Esophagus muscularis mucosa (tissue), 4 donors: ENCODE results near the gene TBC1D17. TPM values are rescaled to one million over a fixed set of nuclear protein-coding genes. Genes with fewer than 3 reads are reported as not detected.

ENCODE experiments used
- DNase-seq: peaks from one replicate; pipeline ENCODE4 v3.0.0-alpha.2; 2017; ENCODE audit errors: extremely low spot score
- H3K27ac ChIP-seq, 4 donors: fragments of 200-600 bp; sonication (generic); replicated peaks in 1 of 4; 1 replicate in 3 of 4; 2 replicates in 1 of 4; pipeline ENCODE4 v1.5.1; 2016 to 2019; ENCODE audit warnings: mild to moderate bottlenecking in 1 of 4
- H3K27me3 ChIP-seq, 4 donors: fragments of 200-600 bp; sonication (generic); one replicate each; pipeline versions ENCODE4 v1.5.1 to v1.6.0; 2016 to 2019
- H3K36me3 ChIP-seq, 4 donors: fragments of 200-600 bp; sonication (generic); one replicate each; pipeline ENCODE4 v1.5.1; 2016 to 2019
- H3K4me1 ChIP-seq, 4 donors: fragments of 200-600 bp; sonication (generic); one replicate each; pipeline ENCODE4 v1.5.1; 2016 to 2019
- H3K4me3 ChIP-seq, 4 donors: fragments of 200-600 bp; sonication (generic); 1 replicate in 2 of 4; 2 replicates in 2 of 4; pipeline ENCODE4 v1.5.1; 2016 to 2019; ENCODE audit warnings: mild to moderate bottlenecking in 4 of 4, moderate library complexity in 1 of 4
- H3K9me3 ChIP-seq, 4 donors: fragments of 200-600 bp; sonication (generic); 1 replicate in 3 of 4; 2 replicates in 1 of 4; pipeline ENCODE4 v1.5.1; 2016 to 2019
- CTCF ChIP-seq, 3 experiments: fragments of 200-600 bp in 2 of 3; fragments of 450-650 bp in 1 of 3; sonication (generic) in 2 of 3; IDR thresholded peaks; one replicate each; pipeline ENCODE4 v1.5.1; 2017 to 2019; ENCODE audit warnings: antibody characterized with exemption in 3 of 3, mild to moderate bottlenecking in 2 of 3, moderate library complexity in 1 of 3
- EP300 ChIP-seq: sonication (generic); formaldehyde crosslinking; IDR thresholded peaks from one replicate; pipeline ENCODE4 v1.6.1; 2017; ENCODE audit warnings: antibody characterized with exemption
- POLR2A ChIP-seq: fragments of 450-650 bp; IDR thresholded peaks from one replicate; pipeline ENCODE4 v1.6.1; 2017; ENCODE audit warnings: antibody characterized with exemption, moderate library complexity, mild to moderate bottlenecking, low read depth
- POLR2AphosphoS5 ChIP-seq, 2 donors: sonication (generic); formaldehyde crosslinking; IDR thresholded peaks; one replicate each; pipeline ENCODE4 v1.6.1; 2017; ENCODE audit warnings: antibody characterized with exemption in 2 of 2
- WGBS: methylation state at CpG from one replicate; pipeline ENCODE4 v1.1.5; 2018; 5-methylcytosine and 5-hydroxymethylcytosine counted together
- intact Hi-C: fragments of 100-400 bp; cut with DNase I; formaldehyde crosslinking; loops from one replicate; pipeline ENCODE4 v1.15.1; 2023
- total RNA-seq, 4 donors: library from RNA; depleted of rRNA; stranded (reverse); fragments of >200 nt; gene quantifications; one replicate each; pipeline versions ENCODE4 v1.1.0 to v1.2.1, GENCODE V29; 2016

Gene TBC1D17
- total RNA-seq, 4 donors from 2014 or later = 35.1 to 60.9 (median 44.0) TPM

- Histone ChIP-seq H3K36me3 (peaks cover 9 to 80% (median 68%) of the 10 kb centered on the region in 4 donors), H3K4me1 (peaks cover 0 to 17% (median 4%) of the 10 kb centered on the region in 4 donors), H3K27me3 (no peaks in the 10 kb centered on the region), H3K9me3 (no peaks in the 10 kb centered on the region), H3K4me3 (no peak overlapping the region), H3K27ac (no peak overlapping the region)
- TF ChIP-seq POLR2AphosphoS5 (IDR thresholded peaks at IDR 0.05) (no peak), CTCF (IDR thresholded peaks at IDR 0.05) (no peak), POLR2A (no peak), EP300 (no peak)
- no peak for DNase-seq
- intact Hi-C loops = no loop called here
- WGBS = 91% methylated on average over 8 of the region's 8 CpGs
These were observed 40.6 kb downstream of the TBC1D17 start for GRCh38 chr19:49918089-49918488.

GRCh38 chr19:49920624-49921363 lies 43.3 kb downstream of the TBC1D17 start:
- intact Hi-C loops = no loop called here
- Histone ChIP-seq H3K36me3 (peaks cover 9 to 85% (median 63%) of the 10 kb centered on the region in 4 donors), H3K9me3 (no peaks in the 10 kb centered on the region), H3K27ac (no peak overlapping the region), H3K27me3 (no peaks in the 10 kb centered on the region), H3K4me3 (no peak overlapping the region), H3K4me1 (peaks cover 3 to 36% (median 16%) of the 10 kb centered on the region in 4 donors)
- TF ChIP-seq EP300 = no peak
- no peak for TF ChIP-seq CTCF (IDR thresholded peaks at IDR 0.05)
- no peak for TF ChIP-seq POLR2AphosphoS5 (IDR thresholded peaks at IDR 0.05)
- no peak for TF ChIP-seq POLR2A
- DNase-seq = no peak
- 95% methylated on average over 17 of the region's 24 CpGs for WGBS

GRCh38 chr19:49921871-49922795 lies 44.6 kb downstream of the TBC1D17 start:
- H3K27me3 ChIP-seq = no peaks in the 10 kb centered on the region
- WGBS = 86% methylated on average over 14 of the region's 22 CpGs
- peaks cover 3 to 45% (median 22%) of the 10 kb centered on the region in 4 donors for H3K4me1 ChIP-seq
- no peak for DNase-seq
- TF ChIP-seq CTCF (IDR thresholded peaks at IDR 0.05) (no peak), EP300 (no peak), POLR2AphosphoS5 (IDR thresholded peaks at IDR 0.05) (no peak), POLR2A (no peak)
- no peaks in the 10 kb centered on the region for H3K9me3 ChIP-seq
- H3K4me3 ChIP-seq = no peak overlapping the region
- H3K36me3 ChIP-seq = peaks cover 9 to 85% (median 70%) of the 10 kb centered on the region in 4 donors
- no peak overlapping the region for H3K27ac ChIP-seq
- intact Hi-C loops = no loop called here

- TF ChIP-seq CTCF (IDR thresholded peaks at IDR 0.05) = no peak
- TF ChIP-seq POLR2AphosphoS5 (IDR thresholded peaks at IDR 0.05) = no peak
- TF ChIP-seq EP300 = no peak
- no peak for TF ChIP-seq POLR2A
- Histone ChIP-seq H3K27me3 (no peaks in the 10 kb centered on the region), H3K4me1 (peaks cover 15 to 57% (median 34%) of the 10 kb centered on the region in 4 donors), H3K9me3 (no peaks in the 10 kb centered on the region), H3K4me3 (no peak overlapping the region), H3K27ac (no peak overlapping the region), H3K36me3 (peaks cover 5 to 79% (median 65%) of the 10 kb centered on the region in 4 donors)
- intact Hi-C loops = no loop called here
- 89% methylated on average over 28 of the region's 31 CpGs for WGBS
- no peak for DNase-seq
These were observed 45.8 kb downstream of the TBC1D17 start for GRCh38 chr19:49923055-49924003.
